Endothelial cell of umbilical vein (primary cell): ENCODE data around the gene FBXO5. TPM values are rescaled to one million over a fixed set of nuclear protein-coding genes. Genes with fewer than 3 reads are reported as not detected.

Source experiments
- BruUV-seq: library from RNA; stranded (reverse); fragments of 400-500 nt; replicated peaks from 2 replicates; lab custom pipeline; 2021; lab: Mats Ljungman, UMichigan
- CTCF ChIA-PET: fragments of 300-600, 350-600 bp; sonication (Branson Sonifier 250); formaldehyde crosslinking; loops from one replicate; lab custom pipeline; 2021; ENCODE audit warnings: antibody characterized with exemption, inconsistent platforms; lab: Charles Lee
- POLR2A ChIA-PET: fragments of 300-600, 350-600 bp; sonication (Branson Sonifier 250); formaldehyde crosslinking; loops from one replicate; lab custom pipeline; 2021; ENCODE audit warnings: antibody characterized with exemption, inconsistent platforms; lab: Charles Lee
- DNase-seq: peaks from one replicate; pipeline ENCODE4 v3.0.0-alpha.2; 2011; ENCODE audit warnings: low read depth, low spot score
- FAIRE-seq: peaks from 2 replicates; lab custom pipeline; 2011; peaks lifted over from hg19 to GRCh38; lab: Jason Lieb, UNC
- H2AFZ ChIP-seq: 2 replicates; pipeline ENCODE4 v1.6.0; 2012; ENCODE audit warnings: low read depth, low read length, control low read depth, inconsistent platforms
- H3K27ac ChIP-seq: 2 replicates; pipeline ENCODE4 v1.5.1; 2011; ENCODE audit warnings: low read depth, mild to moderate bottlenecking, control low read depth, low read length, moderate library complexity; ENCODE audit not compliant: insufficient read depth
- H3K27me3 ChIP-seq, 2 experiments: 2 replicates each; pipeline versions ENCODE4 v1.6.0 to v1.6.1; 2011; ENCODE audit warnings: low read length in 2 of 2, mixed read lengths in 1 of 2; ENCODE audit not compliant: control insufficient read depth in 2 of 2, insufficient read depth in 2 of 2
- H3K36me3 ChIP-seq, 2 experiments: 2 replicates in 1 of 2; 3 replicates in 1 of 2; pipeline ENCODE4 v1.5.1; 2011; ENCODE audit warnings: low read length in 2 of 2, mild to moderate bottlenecking in 1 of 2, moderate library complexity in 1 of 2; ENCODE audit not compliant: control insufficient read depth in 2 of 2, insufficient read depth in 2 of 2; ENCODE audit errors: extremely low read depth in 1 of 2
- H3K4me1 ChIP-seq: 3 replicates; pipeline ENCODE4 v1.5.1; 2011; ENCODE audit warnings: mild to moderate bottlenecking, low read length; ENCODE audit not compliant: control insufficient read depth, insufficient read depth; ENCODE audit errors: extremely low read depth
- H3K4me2 ChIP-seq: 2 replicates; pipeline ENCODE4 v1.6.1; 2011; ENCODE audit warnings: low read length, control low read depth, mixed read lengths; ENCODE audit not compliant: insufficient read depth
- H3K4me3 ChIP-seq, 3 experiments: fragments of 200-600 bp in 1 of 3; sonication (generic), shearing (Covaris generic) in 1 of 3; replicated peaks in 1 of 3; 2 replicates each; pipeline ENCODE4 v1.5.1; 2011 to 2016; ENCODE audit warnings: control low read depth in 3 of 3, low read length in 3 of 3, mild to moderate bottlenecking in 2 of 3, inconsistent platforms in 1 of 3, low read depth in 1 of 3, moderate library complexity in 1 of 3; ENCODE audit not compliant: insufficient read depth in 1 of 3
- H3K79me2 ChIP-seq: 2 replicates; pipeline ENCODE4 v1.6.0; 2012; ENCODE audit warnings: low read length, inconsistent platforms; ENCODE audit not compliant: control insufficient read depth, insufficient read depth
- H3K9ac ChIP-seq: replicated peaks from 2 replicates; pipeline ENCODE3; 2011; ENCODE audit warnings: low read length, control low read depth; ENCODE audit not compliant: insufficient read depth; ENCODE audit errors: extremely low read depth
- H3K9me1 ChIP-seq: replicated peaks from 3 replicates; pipeline ENCODE4 v1.6.0; 2011; ENCODE audit warnings: mild to moderate bottlenecking, low read length; ENCODE audit not compliant: control insufficient read depth, insufficient read depth; ENCODE audit errors: extremely low read depth
- H3K9me3 ChIP-seq: replicated peaks from 2 replicates; pipeline ENCODE4 v1.5.1; 2012; ENCODE audit warnings: low read length, inconsistent platforms; ENCODE audit not compliant: control insufficient read depth, insufficient read depth
- H4K20me1 ChIP-seq: replicated peaks from 2 replicates; pipeline ENCODE3; 2011; ENCODE audit warnings: mild to moderate bottlenecking, low read length; ENCODE audit not compliant: control insufficient read depth, insufficient read depth; ENCODE audit errors: extremely low read depth
- CTCF ChIP-seq, 2 donors: IDR thresholded peaks; 1 replicate in 1 of 2; 2 replicates in 1 of 2; pipeline ENCODE4 v1.5.1; 2011; ENCODE audit warnings: low read length in 2 of 2, mild to moderate bottlenecking in 2 of 2, moderate library complexity in 2 of 2, control low read depth in 1 of 2, inconsistent platforms in 1 of 2, low read depth in 1 of 2; ENCODE audit not compliant: insufficient read depth in 1 of 2; ENCODE audit errors: extremely low read depth in 1 of 2
- EZH2 ChIP-seq: IDR thresholded peaks from 2 replicates; pipeline ENCODE4 v1.6.1; 2012; ENCODE audit warnings: borderline replicate concordance, low read depth, mild to moderate bottlenecking, moderate library complexity, low read length, inconsistent platforms; ENCODE audit not compliant: severe bottlenecking
- FOS ChIP-seq: IDR thresholded peaks from 2 replicates; pipeline ENCODE4 v1.6.1; 2011; ENCODE audit warnings: mild to moderate bottlenecking, low read length, moderate library complexity, borderline replicate concordance; ENCODE audit not compliant: insufficient read depth
- GATA2 ChIP-seq: IDR thresholded peaks from 2 replicates; pipeline ENCODE4 v1.7.0; 2011; ENCODE audit warnings: low read depth, mild to moderate bottlenecking, moderate library complexity, mixed read lengths, low read length; ENCODE audit not compliant: insufficient read length, insufficient read depth
- JUN ChIP-seq: IDR thresholded peaks from 2 replicates; pipeline ENCODE4 v1.6.1; 2011; ENCODE audit warnings: borderline replicate concordance, low read depth; ENCODE audit not compliant: insufficient read length, insufficient read depth
- MAX ChIP-seq: IDR thresholded peaks from 2 replicates; pipeline ENCODE4 v1.6.1; 2011; ENCODE audit not compliant: insufficient read depth, insufficient read length
- MYC ChIP-seq: IDR thresholded peaks from one replicate; pipeline ENCODE4 v1.6.1; 2011; ENCODE audit warnings: mild to moderate bottlenecking, low read depth, low read length
- POLR2A ChIP-seq: IDR thresholded peaks from 2 replicates; pipeline ENCODE4 v1.6.1; 2012; ENCODE audit warnings: low read depth, mild to moderate bottlenecking, control low read depth, low read length
- POLR2AphosphoS5 ChIP-seq: IDR thresholded peaks from 2 replicates; pipeline ENCODE4 v1.6.1; 2012; ENCODE audit warnings: low read depth, mild to moderate bottlenecking, control low read depth, low read length, moderate library complexity; ENCODE audit not compliant: insufficient read depth
- dilution Hi-C: fragments of 300-500 bp; cut with MboI; formaldehyde crosslinking; loops from one replicate; pipeline ENCODE4 v1.15.0; 2019; ENCODE audit warnings: low sequenced_read_pairs; ENCODE audit not compliant: extremely low pct_ligation_motif_present
- intact Hi-C: fragments of 100-400 bp; cut with micrococcal nuclease; formaldehyde crosslinking; loops from one replicate; pipeline ENCODE4 v1.10.0; 2022
- polyA plus RNA-seq, 4 experiments: library from polyadenylated mRNA; depleted of rRNA in 3 of 4; stranded (reverse) in 3 of 4; unstranded in 1 of 4; fragments of >200 nt; gene quantifications; 2 replicates each; pipeline versions ENCODE4 v1.2.1 to v1.2.3, GENCODE V29; 2011 to 2012; ENCODE audit warnings: missing spikeins in 1 of 4
- total RNA-seq: library from RNA; stranded (reverse); gene quantifications from 2 replicates; pipeline ENCODE4 v1.2.3, GENCODE V29; 2021

Gene FBXO5
- total and polyA plus RNA-seq, 2 donors (not counting 3 experiments of a cell fraction or from before 2014, with no cell fraction given), result 6.1 to 27.1 TPM

DNA sequence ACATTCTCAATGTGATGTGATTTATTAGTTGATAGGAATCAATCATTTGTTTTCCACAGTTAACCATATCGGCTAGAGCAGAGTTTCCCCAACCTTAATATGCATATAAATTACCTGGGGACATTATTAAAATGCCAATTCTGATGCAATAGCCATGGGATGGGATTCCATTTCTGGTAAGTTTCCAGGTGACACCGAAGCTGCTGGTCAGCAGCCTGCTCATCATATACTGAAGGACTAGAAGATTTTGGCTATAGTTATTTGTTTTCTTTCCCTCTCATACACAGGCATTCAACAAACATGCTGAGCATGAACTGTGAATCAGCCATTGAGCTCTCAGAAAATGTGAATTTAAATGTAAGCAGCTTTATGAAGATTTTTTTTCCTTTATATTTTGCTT is 35.8 kb downstream of the FBXO5 start:
- Histone ChIP-seq H3K9me1 (no peaks in the 10 kb centered on the region), H4K20me1 (no peaks in the 10 kb centered on the region), H3K27ac (no peak overlapping the region), H3K4me3 (no peak overlapping the region), H3K9me3 (no peaks in the 10 kb centered on the region), H3K4me2 (no peak overlapping the region), H3K36me3 (no peaks in the 10 kb centered on the region), H2AFZ (no peak overlapping the region), H3K4me1 (peaks cover 4% of the 10 kb centered on the region), H3K79me2 (no peaks in the 10 kb centered on the region), H3K27me3 (no peaks in the 10 kb centered on the region), H3K9ac (no peak overlapping the region)
- intact Hi-C loops (no loop called here), dilution Hi-C loops (no loop called here)
- ChIA-PET CTCF (interaction anchor here (0.7 to 6.2 kb wide), 8 partner anchors 8 to 462 kb away, joined by 3 to 103 read pairs (median 10); partner anchors contain the start of gene VIP), POLR2A (no interaction called here)
- DNase-seq, result no peak
- BruUV-seq, result no TSS peak
- no peak for FAIRE-seq
- TF ChIP-seq POLR2A (no peak), CTCF (IDR thresholded peaks at IDR 0.05; ENCODE audit: extremely low read depth in 1 of 2, insufficient read depth in 1 of 2, low read depth in 1 of 2, low read length in 2 of 2) (no peak), MAX (no peak), FOS (no peak), EZH2 (no peak), MYC (no peak), JUN (no peak), GATA2 (no peak), POLR2AphosphoS5 (no peak)
